VCaP (cell line): Measurements from ENCODE around the gene NSMCE1.
A peak's percentile ranks its signal among the peaks of the same experiment; 100 is the strongest.

Source experiments
- H3K27ac ChIP-seq: fragments of 450-650 bp; 2 replicates; pipeline ENCODE4 v1.5.1; 2017
- TF ChIP-seq, protein P1 (sequence below): fragments of 450-650 bp; conservative IDR thresholded peaks from 2 replicates; pipeline ENCODE4 v1.5.1; 2017; ENCODE audit warnings: mild to moderate bottlenecking, moderate library complexity

NSMCE1 gene

DNA sequence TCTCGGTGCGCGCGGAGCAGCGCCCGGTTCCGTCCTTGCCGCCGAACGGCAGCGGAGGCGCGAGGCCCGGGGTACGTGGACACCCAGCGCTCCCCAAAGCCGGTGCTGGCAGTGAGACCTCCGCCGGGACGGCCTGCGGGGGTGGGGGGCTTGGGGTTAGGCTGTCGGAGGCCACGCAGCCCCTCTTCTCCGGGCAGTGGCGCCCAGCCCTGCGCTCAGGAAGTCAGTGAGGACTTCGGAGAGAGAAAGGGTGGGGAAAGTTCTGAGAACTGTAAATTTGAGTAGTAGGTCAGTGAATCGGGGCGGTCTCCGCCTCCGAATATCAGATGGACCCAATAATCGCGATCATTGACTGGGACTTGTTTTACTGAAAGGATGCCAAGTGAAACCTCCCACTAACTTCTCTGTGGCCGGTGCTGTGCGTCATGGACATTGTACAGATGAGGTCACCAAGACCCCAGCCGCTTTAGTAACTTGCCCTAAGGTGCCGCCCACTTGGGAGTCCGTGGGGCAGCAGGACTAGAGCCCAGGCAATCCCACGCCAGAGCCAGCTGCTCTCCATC is 45.7 kb upstream of the NSMCE1 start:
- TF ChIP-seq, protein P1, sequence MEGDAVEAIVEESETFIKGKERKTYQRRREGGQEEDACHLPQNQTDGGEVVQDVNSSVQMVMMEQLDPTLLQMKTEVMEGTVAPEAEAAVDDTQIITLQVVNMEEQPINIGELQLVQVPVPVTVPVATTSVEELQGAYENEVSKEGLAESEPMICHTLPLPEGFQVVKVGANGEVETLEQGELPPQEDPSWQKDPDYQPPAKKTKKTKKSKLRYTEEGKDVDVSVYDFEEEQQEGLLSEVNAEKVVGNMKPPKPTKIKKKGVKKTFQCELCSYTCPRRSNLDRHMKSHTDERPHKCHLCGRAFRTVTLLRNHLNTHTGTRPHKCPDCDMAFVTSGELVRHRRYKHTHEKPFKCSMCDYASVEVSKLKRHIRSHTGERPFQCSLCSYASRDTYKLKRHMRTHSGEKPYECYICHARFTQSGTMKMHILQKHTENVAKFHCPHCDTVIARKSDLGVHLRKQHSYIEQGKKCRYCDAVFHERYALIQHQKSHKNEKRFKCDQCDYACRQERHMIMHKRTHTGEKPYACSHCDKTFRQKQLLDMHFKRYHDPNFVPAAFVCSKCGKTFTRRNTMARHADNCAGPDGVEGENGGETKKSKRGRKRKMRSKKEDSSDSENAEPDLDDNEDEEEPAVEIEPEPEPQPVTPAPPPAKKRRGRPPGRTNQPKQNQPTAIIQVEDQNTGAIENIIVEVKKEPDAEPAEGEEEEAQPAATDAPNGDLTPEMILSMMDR: no peak
- peak overlapping the region; percentile 62 for H3K27ac ChIP-seq

DNA sequence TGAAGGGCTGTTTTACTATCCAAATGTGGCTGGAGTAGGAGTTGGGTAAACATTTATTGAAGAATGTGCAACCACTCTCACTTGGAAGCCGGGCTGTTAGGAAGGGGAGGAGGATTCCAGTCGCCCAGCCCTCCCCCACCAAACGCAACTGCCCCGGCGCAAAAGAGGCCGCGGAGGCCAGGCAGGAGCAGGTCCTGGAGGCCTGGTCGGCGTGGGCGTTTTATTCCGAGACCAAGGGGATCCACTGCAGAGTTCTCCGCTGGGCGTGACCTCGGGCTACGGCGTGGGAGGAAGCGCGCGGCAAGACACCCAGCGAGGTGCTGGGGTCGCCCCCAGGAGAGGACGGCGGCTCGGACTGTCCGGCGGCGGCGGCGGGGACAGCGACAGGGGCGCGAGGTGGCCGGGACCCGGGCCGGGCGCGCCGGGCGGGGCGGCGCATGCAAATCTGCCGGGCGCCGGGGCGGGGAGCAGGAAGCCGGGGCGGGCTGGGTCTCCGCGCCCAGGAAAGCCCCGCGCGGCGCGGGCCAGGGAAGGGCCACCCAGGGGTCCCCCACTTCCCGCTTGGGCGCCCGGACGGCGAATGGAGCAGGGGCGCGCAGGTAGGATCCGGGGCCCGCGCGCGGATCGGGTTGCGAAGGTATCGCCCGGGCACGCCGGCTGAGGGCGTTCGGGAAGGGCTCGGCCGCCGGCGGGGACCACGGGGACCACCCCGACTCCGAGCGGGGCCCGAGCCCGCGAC is 45.0 kb upstream of the NSMCE1 start, which contains the start of gene IL4R:
Gene IL4R (plus strand): TSS at position 553 of the 739 bp plus-strand sequence. CDS start 26,230 bp downstream, outside the sequence.
- TF ChIP-seq, protein P1: no peak
- H3K27ac ChIP-seq: peak within 1 kb of the TSS; percentile 62

DNA sequence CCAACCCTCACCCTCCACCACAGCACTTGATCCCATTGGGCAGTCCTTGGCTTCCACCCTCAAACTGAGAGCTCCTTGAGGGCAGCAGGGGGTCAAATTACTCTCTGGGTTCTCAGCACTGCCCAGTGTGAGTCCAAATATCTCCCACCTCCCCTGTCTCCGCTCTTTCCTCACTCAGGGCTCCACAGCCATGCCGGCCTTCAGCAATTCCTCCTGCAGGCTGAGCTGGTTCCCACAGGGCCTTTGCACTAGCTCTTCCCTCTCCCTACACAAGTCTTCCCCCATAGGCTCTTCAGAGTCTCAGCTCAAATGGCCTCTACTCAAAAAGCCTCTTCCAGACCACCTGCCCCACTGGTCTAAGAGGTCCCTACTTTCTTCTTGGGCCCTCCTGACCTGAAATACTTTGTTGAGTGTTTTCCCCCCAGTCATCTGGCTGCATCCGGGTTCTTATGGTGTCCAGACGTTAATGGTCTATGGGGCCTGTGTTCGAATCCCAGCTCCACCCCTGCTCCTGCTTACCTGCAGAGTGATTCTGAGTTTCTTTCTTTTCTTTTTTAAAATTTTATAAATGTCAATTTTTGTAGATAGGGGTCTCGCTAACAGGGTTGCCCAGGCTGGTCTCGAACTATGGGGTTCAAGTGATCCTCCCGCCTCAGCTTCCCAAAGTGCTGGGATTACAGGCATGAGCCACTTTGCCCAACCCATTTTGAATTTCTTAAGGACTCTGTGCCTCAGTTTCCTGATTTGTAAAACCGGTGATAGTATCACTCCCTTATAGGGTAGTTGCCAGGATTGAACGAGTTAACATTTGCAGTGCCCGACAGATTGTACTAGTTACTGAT is 44.2 kb upstream of the NSMCE1 start:
- TF ChIP-seq, protein P1: no peak
- H3K27ac ChIP-seq: peak overlapping the region; percentile 62

DNA sequence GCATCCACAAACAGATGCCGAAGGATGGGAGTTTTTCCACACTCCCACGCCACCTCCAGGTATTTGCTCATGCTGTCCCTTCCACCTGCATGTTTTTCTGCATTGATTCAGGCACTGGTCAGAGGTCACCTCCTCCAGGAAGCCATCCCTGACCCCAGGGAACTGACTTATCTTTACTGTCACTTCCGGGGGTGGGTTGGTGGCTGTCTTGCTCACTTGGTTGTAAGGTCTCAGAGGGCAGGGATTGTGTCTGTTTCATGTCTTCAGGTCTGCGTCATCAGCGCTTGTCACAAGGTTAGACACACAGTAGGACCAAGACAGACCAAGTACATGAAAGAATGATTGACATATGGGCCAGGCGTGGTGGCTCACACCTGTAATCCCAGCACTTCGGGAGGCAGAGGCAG is 43.3 kb upstream of the NSMCE1 start:
- TF ChIP-seq, protein P1: no peak
- H3K27ac ChIP-seq: no peak overlapping the region

DNA sequence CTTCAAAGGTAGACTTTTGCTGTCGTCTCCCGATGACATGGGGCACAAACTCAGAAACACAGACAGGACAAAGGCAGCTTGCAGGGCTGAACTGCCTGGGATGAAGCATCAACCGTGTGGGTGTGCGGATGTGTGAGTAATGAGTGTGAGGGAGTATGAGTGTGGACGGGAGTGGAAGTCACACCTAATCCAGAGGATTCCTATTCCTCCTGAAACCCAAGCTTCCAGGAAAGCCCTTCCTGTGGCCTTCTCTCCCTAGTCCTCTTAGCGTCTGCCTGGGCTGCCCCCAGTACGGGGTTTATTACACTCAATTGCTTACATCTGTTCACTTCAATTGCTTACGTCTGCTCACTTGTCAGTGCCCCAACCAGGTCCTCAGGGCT is 42.9 kb upstream of the NSMCE1 start:
- H3K27ac ChIP-seq: no peak overlapping the region
- TF ChIP-seq, protein P1: no peak

DNA sequence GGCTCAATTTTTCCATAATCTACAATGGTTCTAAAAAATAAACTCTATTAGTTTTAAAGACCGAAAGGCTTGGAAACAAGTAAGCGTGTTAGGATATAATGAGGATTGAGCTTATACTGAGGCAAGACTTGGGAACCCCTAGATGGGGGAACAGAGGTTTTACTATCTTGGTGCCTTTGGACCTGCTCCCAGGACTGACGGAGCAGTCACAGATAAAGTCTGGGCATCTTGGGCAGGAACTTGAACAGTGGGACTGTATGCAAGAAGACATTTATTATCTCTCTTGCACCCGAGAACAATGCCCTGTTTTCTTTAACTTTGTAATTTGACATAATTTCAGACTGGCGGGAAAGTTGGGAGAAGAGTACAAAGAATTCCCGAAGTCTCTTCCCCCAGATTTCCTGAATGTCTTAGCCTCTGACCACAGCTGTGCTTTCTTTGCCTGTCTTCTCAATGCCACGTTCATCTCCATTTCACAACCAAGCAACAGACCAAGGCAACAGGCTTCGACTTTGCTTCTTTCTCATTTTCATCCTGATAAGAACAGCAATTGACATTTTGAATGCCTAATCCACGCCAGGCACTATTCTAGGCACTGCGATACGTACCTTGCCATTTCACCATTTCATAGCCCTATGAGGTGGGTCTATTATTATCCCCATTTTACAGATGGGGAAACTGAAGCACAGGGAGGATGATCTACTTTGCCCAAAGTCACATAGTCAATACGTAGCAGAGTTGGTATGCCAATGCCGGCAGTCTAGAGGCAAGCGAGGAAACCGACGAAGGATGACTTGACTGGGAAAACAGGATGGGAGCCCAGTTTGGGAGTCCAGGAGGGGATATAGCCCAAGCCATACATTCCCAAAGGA is 42.2 kb upstream of the NSMCE1 start:
- TF ChIP-seq, protein P1: no peak

More for the DNA sequence above, 42.2 kb upstream of the NSMCE1 start:
- no peak overlapping the region for H3K27ac ChIP-seq
